ENCODE results near the gene SRD5A3. TPM values are rescaled to one million over a fixed set of nuclear protein-coding genes. Genes with fewer than 3 reads are reported as not detected.
A peak's percentile ranks its signal among the peaks of the same experiment; 100 is the strongest.

Gene SRD5A3
- total RNA-seq, 1 experiment from 2014 or later = 17.0 TPM

DNA sequence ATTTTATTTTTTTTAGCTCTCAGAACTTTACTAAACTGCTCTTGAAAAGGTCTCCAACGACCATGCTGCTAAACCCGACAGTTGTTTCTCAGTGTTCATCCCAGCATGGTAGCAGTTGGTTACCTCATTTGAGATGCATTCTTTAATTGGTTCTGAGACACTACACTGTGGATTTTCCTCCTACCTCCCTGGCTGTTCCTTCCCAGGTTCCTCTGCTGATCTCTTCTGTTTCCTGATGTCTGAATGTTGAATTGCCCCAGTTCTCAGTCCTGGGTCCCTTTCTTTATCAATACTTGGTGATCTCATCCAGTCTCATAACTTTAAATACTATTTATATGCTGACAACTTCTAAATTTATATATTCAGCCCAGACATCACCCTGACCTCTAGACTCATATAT, 30.7 kb downstream of the SRD5A3 start:
- no peak overlapping the region for H3K4me3 ChIP-seq (ENCODE audit: low read depth in 2 of 2, low read length in 2 of 2)
- in situ Hi-C loops (cut with HindIII; ENCODE audit: low pct_unique_long_range_greater_than_20kb, low sequenced_read_pairs) = no loop called here
- ChIA-PET CTCF (no interaction called here), POLR2A (no interaction called here)
- H3K27me3 ChIP-seq (ENCODE audit: control insufficient read depth, insufficient read depth, low read length) = no peaks in the 10 kb centered on the region
- peaks cover 12% of the 10 kb centered on the region for H3K4me1 ChIP-seq (ENCODE audit: control insufficient read depth, insufficient read depth, low read length)
- H3K9me3 ChIP-seq (ENCODE audit: control insufficient read depth, insufficient read depth, low read depth, low read length) = no peaks in the 10 kb centered on the region
- BruUV-seq (replicated peaks) = no TSS peak
- intact Hi-C loops (cut with micrococcal nuclease; ENCODE audit: unreplicated experiment) = no loop called here
- DNase-seq (ENCODE audit: low read depth, low spot score) (no peak), ATAC-seq (no peak)
- H3K27ac ChIP-seq (ENCODE audit: low read length) = no peak overlapping the region
- no peak for TF ChIP-seq POLR2AphosphoS5 (IDR thresholded peaks at IDR 0.05; ENCODE audit: low read depth, low read length)
- TF ChIP-seq, protein P1, sequence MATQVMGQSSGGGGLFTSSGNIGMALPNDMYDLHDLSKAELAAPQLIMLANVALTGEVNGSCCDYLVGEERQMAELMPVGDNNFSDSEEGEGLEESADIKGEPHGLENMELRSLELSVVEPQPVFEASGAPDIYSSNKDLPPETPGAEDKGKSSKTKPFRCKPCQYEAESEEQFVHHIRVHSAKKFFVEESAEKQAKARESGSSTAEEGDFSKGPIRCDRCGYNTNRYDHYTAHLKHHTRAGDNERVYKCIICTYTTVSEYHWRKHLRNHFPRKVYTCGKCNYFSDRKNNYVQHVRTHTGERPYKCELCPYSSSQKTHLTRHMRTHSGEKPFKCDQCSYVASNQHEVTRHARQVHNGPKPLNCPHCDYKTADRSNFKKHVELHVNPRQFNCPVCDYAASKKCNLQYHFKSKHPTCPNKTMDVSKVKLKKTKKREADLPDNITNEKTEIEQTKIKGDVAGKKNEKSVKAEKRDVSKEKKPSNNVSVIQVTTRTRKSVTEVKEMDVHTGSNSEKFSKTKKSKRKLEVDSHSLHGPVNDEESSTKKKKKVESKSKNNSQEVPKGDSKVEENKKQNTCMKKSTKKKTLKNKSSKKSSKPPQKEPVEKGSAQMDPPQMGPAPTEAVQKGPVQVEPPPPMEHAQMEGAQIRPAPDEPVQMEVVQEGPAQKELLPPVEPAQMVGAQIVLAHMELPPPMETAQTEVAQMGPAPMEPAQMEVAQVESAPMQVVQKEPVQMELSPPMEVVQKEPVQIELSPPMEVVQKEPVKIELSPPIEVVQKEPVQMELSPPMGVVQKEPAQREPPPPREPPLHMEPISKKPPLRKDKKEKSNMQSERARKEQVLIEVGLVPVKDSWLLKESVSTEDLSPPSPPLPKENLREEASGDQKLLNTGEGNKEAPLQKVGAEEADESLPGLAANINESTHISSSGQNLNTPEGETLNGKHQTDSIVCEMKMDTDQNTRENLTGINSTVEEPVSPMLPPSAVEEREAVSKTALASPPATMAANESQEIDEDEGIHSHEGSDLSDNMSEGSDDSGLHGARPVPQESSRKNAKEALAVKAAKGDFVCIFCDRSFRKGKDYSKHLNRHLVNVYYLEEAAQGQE (IDR thresholded peaks at IDR 0.05; ENCODE audit: insufficient read depth in 1 of 2, low read depth in 2 of 2, low read length in 1 of 2) = no peak
- TF ChIP-seq TCF7L2 (IDR thresholded peaks at IDR 0.05; ENCODE audit: low read depth, low read length) = no peak
- no peaks in the 10 kb centered on the region for H3K36me3 ChIP-seq (ENCODE audit: control insufficient read depth, insufficient read depth, low read length)

- in situ Hi-C loops (cut with HindIII; ENCODE audit: low pct_unique_long_range_greater_than_20kb, low sequenced_read_pairs) (no loop called here), intact Hi-C loops (cut with micrococcal nuclease; ENCODE audit: unreplicated experiment) (no loop called here)
- H3K9me3 ChIP-seq (ENCODE audit: control insufficient read depth, insufficient read depth, low read depth, low read length) = no peaks in the 10 kb centered on the region
- H3K27me3 ChIP-seq (ENCODE audit: control insufficient read depth, insufficient read depth, low read length) = no peaks in the 10 kb centered on the region
- H3K27ac ChIP-seq (ENCODE audit: low read length) = peak overlapping the region; percentile 26; the same call in 1 of the 2 replicates
- no TSS peak for BruUV-seq (replicated peaks)
- H3K4me3 ChIP-seq (ENCODE audit: low read depth in 2 of 2, low read length in 2 of 2) = peak overlapping the region in 1 of 2 experiments; percentile 14; a peak in 1 of 4 replicates
- H3K36me3 ChIP-seq (ENCODE audit: control insufficient read depth, insufficient read depth, low read length) = no peaks in the 10 kb centered on the region
- TF ChIP-seq CTCF (IDR thresholded peaks at IDR 0.05) (no peak), POLR2AphosphoS5 (IDR thresholded peaks at IDR 0.05; ENCODE audit: low read depth, low read length) (no peak), SIN3A (IDR thresholded peaks at IDR 0.05; ENCODE audit: borderline replicate concordance, insufficient read depth, low read depth, low read length) (no peak), TCF7L2 (IDR thresholded peaks at IDR 0.05; ENCODE audit: low read depth, low read length) (no peak)
- TF ChIP-seq, protein P1 (IDR thresholded peaks at IDR 0.05; ENCODE audit: insufficient read depth in 1 of 2, low read depth in 2 of 2, low read length in 1 of 2) = no peak
- ChIA-PET CTCF (no interaction called here), POLR2A (no interaction called here)
- ATAC-seq = peak; percentile 81
- H3K4me1 ChIP-seq (ENCODE audit: control insufficient read depth, insufficient read depth, low read length) = peaks cover 12% of the 10 kb centered on the region
- no peak for DNase-seq (ENCODE audit: low read depth, low spot score)
Observed at GRCh38 chr4:55378617-55379467, 32.8 kb downstream of the SRD5A3 start.
